Esophagus mucosa (tissue), 1 donor: ENCODE data around the gene UBE2G2. TPM values are rescaled to one million over a fixed set of nuclear protein-coding genes. Genes with fewer than 3 reads are reported as not detected.

ENCODE experiments used
- ATAC-seq: fragments of 200-7000 bp; cut with Tn5 transposase; one replicate; pipeline ENCODE4 v1.9.1; 2020
- total RNA-seq: library from RNA; stranded (reverse); gene quantifications from one replicate; pipeline ENCODE4 v1.2.4, GENCODE V29; 2023
- donor health status: DM: yes; HTN: yes; CAD: no.

Gene UBE2G2
- total RNA-seq, 1 donor from 2014 or later = 35.8 TPM

- ATAC-seq = peak; percentile 26
Observed at GRCh38 chr21:44723177-44724131, 78.2 kb downstream of the UBE2G2 start.

- no peak for ATAC-seq
Observed at GRCh38 chr21:44722731-44723130, 78.9 kb downstream of the UBE2G2 start.

- no peak for ATAC-seq
Observed at GRCh38 chr21:44720170-44720569, 81.5 kb downstream of the UBE2G2 start.

Other genes with a start within 250 kb of the UBE2G2 start
- not detected for gene KRTAP10-3, start 243.0 kb downstream of the UBE2G2 start, total RNA-seq
- not detected for gene KRTAP10-4, start 228.1 kb downstream of the UBE2G2 start, total RNA-seq
- not detected for gene KRTAP10-5, start 221.2 kb downstream of the UBE2G2 start, total RNA-seq
- gene KRTAP10-6, start 209.3 kb downstream of the UBE2G2 start, total RNA-seq = not detected
- gene KRTAP10-7, start 201.2 kb downstream of the UBE2G2 start, total RNA-seq = not detected
- gene KRTAP10-8, start 189.7 kb downstream of the UBE2G2 start, total RNA-seq = not detected
- not detected for gene KRTAP10-9, start 174.7 kb downstream of the UBE2G2 start, total RNA-seq
- gene KRTAP10-10, start 164.5 kb downstream of the UBE2G2 start, total RNA-seq = not detected
- not detected for gene KRTAP10-11, start 155.4 kb downstream of the UBE2G2 start, total RNA-seq
- gene KRTAP12-4, start 147.2 kb downstream of the UBE2G2 start, total RNA-seq = not detected
- not detected for gene KRTAP12-3, start 143.9 kb downstream of the UBE2G2 start, total RNA-seq
- not detected for gene KRTAP12-2, start 134.9 kb downstream of the UBE2G2 start, total RNA-seq
- not detected for gene KRTAP12-1, start 119.7 kb downstream of the UBE2G2 start, total RNA-seq
- not detected for gene KRTAP10-12, start 104.6 kb downstream of the UBE2G2 start, total RNA-seq
- 0.08 TPM for gene TSPEAR, start 90.2 kb downstream of the UBE2G2 start, total RNA-seq
- gene SUMO3, start 16.2 kb upstream of the UBE2G2 start, total RNA-seq = 51.9 TPM
- 67.1 TPM for gene PTTG1IP, start 71.9 kb upstream of the UBE2G2 start, total RNA-seq
- gene ITGB2, start 119.1 kb upstream of the UBE2G2 start, total RNA-seq = 7.1 TPM
- 27.2 TPM for gene SLX9, start 138.2 kb upstream of the UBE2G2 start, total RNA-seq